Endothelial cell of umbilical vein (primary cell): ENCODE measurements around the gene RBM38. TPM values are rescaled to one million over a fixed set of nuclear protein-coding genes. Genes with fewer than 3 reads are reported as not detected.

Experiments used
- BruUV-seq: library from RNA; stranded (reverse); fragments of 400-500 nt; replicated peaks from 2 replicates; lab custom pipeline; 2021; lab: Mats Ljungman, UMichigan
- CTCF ChIA-PET: fragments of 300-600, 350-600 bp; sonication (Branson Sonifier 250); formaldehyde crosslinking; loops from one replicate; lab custom pipeline; 2021; ENCODE audit warnings: antibody characterized with exemption, inconsistent platforms; lab: Charles Lee
- POLR2A ChIA-PET: fragments of 300-600, 350-600 bp; sonication (Branson Sonifier 250); formaldehyde crosslinking; loops from one replicate; lab custom pipeline; 2021; ENCODE audit warnings: antibody characterized with exemption, inconsistent platforms; lab: Charles Lee
- DNase-seq: peaks from one replicate; pipeline ENCODE4 v3.0.0-alpha.2; 2011; ENCODE audit warnings: low read depth, low spot score
- FAIRE-seq: peaks from 2 replicates; lab custom pipeline; 2011; peaks lifted over from hg19 to GRCh38; lab: Jason Lieb, UNC
- H2AFZ ChIP-seq: 2 replicates; pipeline ENCODE4 v1.6.0; 2012; ENCODE audit warnings: low read depth, low read length, control low read depth, inconsistent platforms
- H3K27ac ChIP-seq: 2 replicates; pipeline ENCODE4 v1.5.1; 2011; ENCODE audit warnings: low read depth, mild to moderate bottlenecking, control low read depth, low read length, moderate library complexity; ENCODE audit not compliant: insufficient read depth
- H3K27me3 ChIP-seq, 2 experiments: 2 replicates each; pipeline versions ENCODE4 v1.6.0 to v1.6.1; 2011; ENCODE audit warnings: low read length in 2 of 2, mixed read lengths in 1 of 2; ENCODE audit not compliant: control insufficient read depth in 2 of 2, insufficient read depth in 2 of 2
- H3K36me3 ChIP-seq, 2 experiments: 2 replicates in 1 of 2; 3 replicates in 1 of 2; pipeline ENCODE4 v1.5.1; 2011; ENCODE audit warnings: low read length in 2 of 2, mild to moderate bottlenecking in 1 of 2, moderate library complexity in 1 of 2; ENCODE audit not compliant: control insufficient read depth in 2 of 2, insufficient read depth in 2 of 2; ENCODE audit errors: extremely low read depth in 1 of 2
- H3K4me1 ChIP-seq: 3 replicates; pipeline ENCODE4 v1.5.1; 2011; ENCODE audit warnings: mild to moderate bottlenecking, low read length; ENCODE audit not compliant: control insufficient read depth, insufficient read depth; ENCODE audit errors: extremely low read depth
- H3K4me2 ChIP-seq: 2 replicates; pipeline ENCODE4 v1.6.1; 2011; ENCODE audit warnings: low read length, control low read depth, mixed read lengths; ENCODE audit not compliant: insufficient read depth
- H3K4me3 ChIP-seq, 3 experiments: fragments of 200-600 bp in 1 of 3; sonication (generic), shearing (Covaris generic) in 1 of 3; replicated peaks in 1 of 3; 2 replicates each; pipeline ENCODE4 v1.5.1; 2011 to 2016; ENCODE audit warnings: control low read depth in 3 of 3, low read length in 3 of 3, mild to moderate bottlenecking in 2 of 3, inconsistent platforms in 1 of 3, low read depth in 1 of 3, moderate library complexity in 1 of 3; ENCODE audit not compliant: insufficient read depth in 1 of 3
- H3K79me2 ChIP-seq: 2 replicates; pipeline ENCODE4 v1.6.0; 2012; ENCODE audit warnings: low read length, inconsistent platforms; ENCODE audit not compliant: control insufficient read depth, insufficient read depth
- H3K9ac ChIP-seq: replicated peaks from 2 replicates; pipeline ENCODE3; 2011; ENCODE audit warnings: low read length, control low read depth; ENCODE audit not compliant: insufficient read depth; ENCODE audit errors: extremely low read depth
- H3K9me1 ChIP-seq: replicated peaks from 3 replicates; pipeline ENCODE4 v1.6.0; 2011; ENCODE audit warnings: mild to moderate bottlenecking, low read length; ENCODE audit not compliant: control insufficient read depth, insufficient read depth; ENCODE audit errors: extremely low read depth
- H3K9me3 ChIP-seq: replicated peaks from 2 replicates; pipeline ENCODE4 v1.5.1; 2012; ENCODE audit warnings: low read length, inconsistent platforms; ENCODE audit not compliant: control insufficient read depth, insufficient read depth
- H4K20me1 ChIP-seq: replicated peaks from 2 replicates; pipeline ENCODE3; 2011; ENCODE audit warnings: mild to moderate bottlenecking, low read length; ENCODE audit not compliant: control insufficient read depth, insufficient read depth; ENCODE audit errors: extremely low read depth
- EZH2 ChIP-seq: IDR thresholded peaks from 2 replicates; pipeline ENCODE4 v1.6.1; 2012; ENCODE audit warnings: borderline replicate concordance, low read depth, mild to moderate bottlenecking, moderate library complexity, low read length, inconsistent platforms; ENCODE audit not compliant: severe bottlenecking
- FOS ChIP-seq: IDR thresholded peaks from 2 replicates; pipeline ENCODE4 v1.6.1; 2011; ENCODE audit warnings: mild to moderate bottlenecking, low read length, moderate library complexity, borderline replicate concordance; ENCODE audit not compliant: insufficient read depth
- GATA2 ChIP-seq: IDR thresholded peaks from 2 replicates; pipeline ENCODE4 v1.7.0; 2011; ENCODE audit warnings: low read depth, mild to moderate bottlenecking, moderate library complexity, mixed read lengths, low read length; ENCODE audit not compliant: insufficient read length, insufficient read depth
- JUN ChIP-seq: IDR thresholded peaks from 2 replicates; pipeline ENCODE4 v1.6.1; 2011; ENCODE audit warnings: borderline replicate concordance, low read depth; ENCODE audit not compliant: insufficient read length, insufficient read depth
- MYC ChIP-seq: IDR thresholded peaks from one replicate; pipeline ENCODE4 v1.6.1; 2011; ENCODE audit warnings: mild to moderate bottlenecking, low read depth, low read length
- POLR2A ChIP-seq: IDR thresholded peaks from 2 replicates; pipeline ENCODE4 v1.6.1; 2012; ENCODE audit warnings: low read depth, mild to moderate bottlenecking, control low read depth, low read length
- POLR2AphosphoS5 ChIP-seq: IDR thresholded peaks from 2 replicates; pipeline ENCODE4 v1.6.1; 2012; ENCODE audit warnings: low read depth, mild to moderate bottlenecking, control low read depth, low read length, moderate library complexity; ENCODE audit not compliant: insufficient read depth
- dilution Hi-C: fragments of 300-500 bp; cut with MboI; formaldehyde crosslinking; loops from one replicate; pipeline ENCODE4 v1.15.0; 2019; ENCODE audit warnings: low sequenced_read_pairs; ENCODE audit not compliant: extremely low pct_ligation_motif_present
- intact Hi-C: fragments of 100-400 bp; cut with micrococcal nuclease; formaldehyde crosslinking; loops from one replicate; pipeline ENCODE4 v1.10.0; 2022
- polyA plus RNA-seq, 4 experiments: library from polyadenylated mRNA; depleted of rRNA in 3 of 4; stranded (reverse) in 3 of 4; unstranded in 1 of 4; fragments of >200 nt; gene quantifications; 2 replicates each; pipeline versions ENCODE4 v1.2.1 to v1.2.3, GENCODE V29; 2011 to 2012; ENCODE audit warnings: missing spikeins in 1 of 4
- total RNA-seq: library from RNA; stranded (reverse); gene quantifications from 2 replicates; pipeline ENCODE4 v1.2.3, GENCODE V29; 2021
- TF ChIP-seq, protein P1 (sequence below): IDR thresholded peaks from 2 replicates; pipeline ENCODE4 v1.6.1; 2011; ENCODE audit not compliant: insufficient read depth, insufficient read length
- TF ChIP-seq, protein P2 (sequence below), 2 donors: IDR thresholded peaks; 1 replicate in 1 of 2; 2 replicates in 1 of 2; pipeline ENCODE4 v1.5.1; 2011; ENCODE audit warnings: low read length in 2 of 2, mild to moderate bottlenecking in 2 of 2, moderate library complexity in 2 of 2, control low read depth in 1 of 2, inconsistent platforms in 1 of 2, low read depth in 1 of 2; ENCODE audit not compliant: insufficient read depth in 1 of 2; ENCODE audit errors: extremely low read depth in 1 of 2

The RBM38 gene
- total and polyA plus RNA-seq, 2 donors (not counting 3 experiments of a cell fraction or from before 2014, with no cell fraction given): 22.1 to 37.4 TPM

DNA sequence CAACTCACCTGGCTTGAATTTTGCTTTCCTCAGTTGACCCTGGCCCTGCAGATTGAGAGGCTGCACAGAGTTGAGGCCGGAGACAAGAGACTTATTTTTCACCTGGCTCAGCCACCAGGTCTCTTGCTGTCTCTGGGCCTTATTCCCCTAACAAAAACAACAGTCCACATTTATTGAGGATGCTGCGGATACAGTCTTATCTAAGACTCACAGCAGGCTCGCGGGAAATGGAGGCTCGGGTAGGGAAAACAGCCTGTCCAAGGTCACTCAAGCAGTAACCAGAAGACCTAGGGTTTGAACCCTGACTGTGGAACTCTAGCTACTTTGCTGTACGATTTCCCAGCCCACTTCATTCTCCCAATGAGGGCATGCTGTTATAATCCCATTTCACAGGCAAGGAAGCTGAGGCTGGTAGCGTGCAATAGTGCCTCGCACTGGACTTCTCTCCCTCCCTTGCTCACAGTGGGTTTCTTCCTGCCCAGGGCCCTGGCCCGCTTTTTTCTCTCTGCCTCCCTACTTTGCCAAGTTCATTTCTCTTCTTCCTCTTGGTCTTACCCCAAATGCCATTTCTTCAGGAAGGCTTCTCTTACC, 57.7 kb downstream of the RBM38 start:
- FAIRE-seq (no peak), DNase-seq (no peak)
- H3K79me2 ChIP-seq: no peaks in the 10 kb centered on the region

DNA sequence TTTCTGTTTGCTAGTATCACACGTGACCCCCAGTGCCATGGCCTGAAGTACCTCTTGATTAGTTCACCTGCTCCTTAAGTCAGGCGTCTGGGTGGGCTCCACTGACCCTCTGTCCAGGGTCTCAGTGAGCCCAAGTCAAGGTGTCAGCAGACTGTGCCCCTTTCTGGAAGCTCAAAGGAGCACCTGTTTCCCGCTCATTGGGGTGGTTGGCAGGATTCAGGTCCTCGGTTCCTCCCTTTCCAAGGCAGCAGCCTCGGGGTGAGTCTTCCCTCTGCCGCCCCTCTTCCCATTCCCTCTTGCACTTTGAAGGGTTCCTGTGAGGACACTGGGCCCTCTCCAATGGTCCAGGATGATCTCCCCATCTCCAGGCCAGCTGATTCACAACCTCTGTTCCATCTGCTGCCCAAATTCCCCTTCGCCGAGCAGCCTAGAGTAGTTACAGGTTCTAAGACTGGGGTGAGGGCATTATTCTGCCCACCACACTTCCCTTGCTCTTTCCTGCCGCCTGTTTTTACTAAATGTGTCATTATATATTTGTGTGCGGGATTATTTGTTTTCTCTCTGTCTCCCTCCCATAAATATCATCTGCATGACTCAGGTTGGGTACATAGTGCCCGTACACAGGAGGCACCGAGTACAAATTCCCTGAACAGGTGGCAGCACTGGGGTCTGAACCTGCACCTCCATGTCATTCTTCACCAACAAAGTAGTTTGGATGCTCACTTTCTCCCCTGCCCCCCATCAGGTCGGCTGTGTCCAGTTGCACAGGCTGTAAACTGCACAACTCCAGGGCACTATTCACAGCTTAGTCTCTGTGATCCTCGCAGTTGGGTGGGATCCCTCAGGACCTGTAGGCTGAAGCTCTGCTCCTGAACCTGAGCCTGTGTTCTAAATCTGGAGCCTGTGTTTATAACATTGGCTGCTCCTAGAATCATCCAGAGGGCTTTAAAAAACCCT, 58.5 kb downstream of the RBM38 start:
- no peak for DNase-seq

More for the DNA sequence above, 57.7 kb downstream of the RBM38 start:
- H3K36me3 ChIP-seq: no peaks in the 10 kb centered on the region
- no peaks in the 10 kb centered on the region for H3K9me3 ChIP-seq
- no peak overlapping the region for H3K9ac ChIP-seq
- H3K27me3 ChIP-seq: no peaks in the 10 kb centered on the region
- intact Hi-C loops: no loop called here
- no peaks in the 10 kb centered on the region for H4K20me1 ChIP-seq
- no peak overlapping the region for H2AFZ ChIP-seq
- H3K27ac ChIP-seq: no peak overlapping the region
- H3K4me1 ChIP-seq: no peaks in the 10 kb centered on the region
- dilution Hi-C loops: no loop called here
- BruUV-seq: no TSS peak
- CTCF ChIA-PET: interaction anchor here (1.0 kb wide), 1 partner anchor 16 kb away, joined by 3 read pairs; no protein-coding TSS in a partner anchor
- no peak for TF ChIP-seq JUN
- TF ChIP-seq, protein P1, sequence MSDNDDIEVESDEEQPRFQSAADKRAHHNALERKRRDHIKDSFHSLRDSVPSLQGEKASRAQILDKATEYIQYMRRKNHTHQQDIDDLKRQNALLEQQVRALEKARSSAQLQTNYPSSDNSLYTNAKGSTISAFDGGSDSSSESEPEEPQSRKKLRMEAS: no peak
- no peak overlapping the region for H3K4me2 ChIP-seq
- no peak overlapping the region for H3K4me3 ChIP-seq
- H3K9me1 ChIP-seq: no peaks in the 10 kb centered on the region
- POLR2A ChIA-PET: no interaction called here

More for the DNA sequence above, 58.5 kb downstream of the RBM38 start:
- Histone ChIP-seq H3K36me3 (no peaks in the 10 kb centered on the region), H3K9me1 (no peaks in the 10 kb centered on the region), H3K9ac (no peak overlapping the region), H2AFZ (no peak overlapping the region), H3K27me3 (no peaks in the 10 kb centered on the region), H3K4me3 (no peak overlapping the region), H3K4me1 (no peaks in the 10 kb centered on the region), H4K20me1 (no peaks in the 10 kb centered on the region), H3K27ac (no peak overlapping the region), H3K9me3 (no peaks in the 10 kb centered on the region), H3K4me2 (no peak overlapping the region), H3K79me2 (no peaks in the 10 kb centered on the region)
- ChIA-PET CTCF (no interaction called here), POLR2A (no interaction called here)
- no TSS peak for BruUV-seq
- no peak for FAIRE-seq
- dilution Hi-C loops: no loop called here
- intact Hi-C loops: no loop called here
- TF ChIP-seq POLR2A: no peak
- TF ChIP-seq FOS: no peak
- TF ChIP-seq JUN: no peak
- TF ChIP-seq MYC: no peak
- no peak for TF ChIP-seq GATA2
- TF ChIP-seq, protein P1: no peak
- no peak for TF ChIP-seq POLR2AphosphoS5
- TF ChIP-seq EZH2: no peak
- TF ChIP-seq, protein P2, sequence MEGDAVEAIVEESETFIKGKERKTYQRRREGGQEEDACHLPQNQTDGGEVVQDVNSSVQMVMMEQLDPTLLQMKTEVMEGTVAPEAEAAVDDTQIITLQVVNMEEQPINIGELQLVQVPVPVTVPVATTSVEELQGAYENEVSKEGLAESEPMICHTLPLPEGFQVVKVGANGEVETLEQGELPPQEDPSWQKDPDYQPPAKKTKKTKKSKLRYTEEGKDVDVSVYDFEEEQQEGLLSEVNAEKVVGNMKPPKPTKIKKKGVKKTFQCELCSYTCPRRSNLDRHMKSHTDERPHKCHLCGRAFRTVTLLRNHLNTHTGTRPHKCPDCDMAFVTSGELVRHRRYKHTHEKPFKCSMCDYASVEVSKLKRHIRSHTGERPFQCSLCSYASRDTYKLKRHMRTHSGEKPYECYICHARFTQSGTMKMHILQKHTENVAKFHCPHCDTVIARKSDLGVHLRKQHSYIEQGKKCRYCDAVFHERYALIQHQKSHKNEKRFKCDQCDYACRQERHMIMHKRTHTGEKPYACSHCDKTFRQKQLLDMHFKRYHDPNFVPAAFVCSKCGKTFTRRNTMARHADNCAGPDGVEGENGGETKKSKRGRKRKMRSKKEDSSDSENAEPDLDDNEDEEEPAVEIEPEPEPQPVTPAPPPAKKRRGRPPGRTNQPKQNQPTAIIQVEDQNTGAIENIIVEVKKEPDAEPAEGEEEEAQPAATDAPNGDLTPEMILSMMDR (IDR thresholded peaks at IDR 0.05; ENCODE audit: extremely low read depth in 1 of 2, insufficient read depth in 1 of 2, low read depth in 1 of 2, low read length in 2 of 2): no peak
